Neural cell (in vitro differentiated cells): ENCODE results near the gene ANKRD37. TPM values are rescaled to one million over a fixed set of nuclear protein-coding genes. Genes with fewer than 3 reads are reported as not detected.

Source experiments
- H2AFZ ChIP-seq: fragments of 200-600, 300-800 bp; sonication (generic), shearing (Covaris generic); 2 replicates; pipeline ENCODE4 v1.6.0; 2014; ENCODE audit warnings: low read depth, mild to moderate bottlenecking, antibody characterized with exemption, low read length, moderate library complexity
- H3F3A ChIP-seq: fragments of 200-600 bp; shearing (Covaris generic); 2 replicates; pipeline ENCODE4 v1.6.1; 2016; ENCODE audit warnings: mild to moderate bottlenecking, moderate library complexity, mixed read lengths, antibody characterized with exemption, low read length; ENCODE audit not compliant: insufficient read depth, poor library complexity, severe bottlenecking
- H3K27ac ChIP-seq: fragments of 200-600, 300-800 bp; sonication (generic), shearing (Covaris generic); 2 replicates; pipeline ENCODE4 v1.5.1; 2014; ENCODE audit warnings: mild to moderate bottlenecking, low read length, moderate library complexity
- H3K27me3 ChIP-seq: fragments of 300-800, 200-600 bp; sonication (generic), shearing (Covaris generic); 2 replicates; pipeline ENCODE4 v1.6.0; 2014; ENCODE audit warnings: mild to moderate bottlenecking, low read depth, low read length, moderate library complexity; ENCODE audit not compliant: insufficient read depth
- H3K36me3 ChIP-seq: fragments of 300-800, 200-600 bp; sonication (generic), shearing (Covaris generic); 2 replicates; pipeline ENCODE4 v1.5.1; 2014; ENCODE audit warnings: mild to moderate bottlenecking, antibody characterized with exemption, low read length, moderate library complexity; ENCODE audit not compliant: insufficient read depth
- H3K4me2 ChIP-seq: fragments of 300-800, 200-600 bp; sonication (generic), shearing (Covaris generic); 2 replicates; pipeline ENCODE4 v1.6.0; 2014; ENCODE audit warnings: mild to moderate bottlenecking, low read length
- H3K4me3 ChIP-seq: fragments of 300-800, 200-600 bp; sonication (generic), shearing (Covaris generic); 2 replicates; pipeline ENCODE4 v1.5.1; 2014; ENCODE audit warnings: mild to moderate bottlenecking, low read length, moderate library complexity
- H3K79me2 ChIP-seq: fragments of 200-600 bp; shearing (Covaris generic); replicated peaks from 2 replicates; pipeline ENCODE4 v1.6.0; 2014; ENCODE audit warnings: mild to moderate bottlenecking, low read length, moderate library complexity; ENCODE audit not compliant: insufficient read depth
- H3K9ac ChIP-seq: fragments of 300-800, 200-600 bp; sonication (generic), shearing (Covaris generic); 2 replicates; pipeline ENCODE4 v1.6.1; 2016; ENCODE audit warnings: mild to moderate bottlenecking, low read length, mixed read lengths
- H3K9me2 ChIP-seq: fragments of 200-600 bp; shearing (Covaris generic); 2 replicates; pipeline ENCODE4 v1.6.1; 2016; ENCODE audit warnings: mild to moderate bottlenecking, low read length, mixed read lengths; ENCODE audit not compliant: insufficient read depth
- H3K9me3 ChIP-seq: fragments of 200-600, 300-800 bp; sonication (generic), shearing (Covaris generic); 2 replicates; pipeline ENCODE4 v1.6.1; 2016; ENCODE audit warnings: mild to moderate bottlenecking, mixed run types, low read length, moderate library complexity, mixed read lengths
- H4K20me1 ChIP-seq: fragments of 200-600 bp; shearing (Covaris generic); 2 replicates; pipeline ENCODE4 v1.6.1; 2016; ENCODE audit warnings: mild to moderate bottlenecking, mixed run types; ENCODE audit not compliant: insufficient read depth
- EP300 ChIP-seq: fragments of 450-650 bp; conservative IDR thresholded peaks from 2 replicates; pipeline ENCODE4 v1.6.1; 2014; ENCODE audit warnings: antibody characterized with exemption, mild to moderate bottlenecking, moderate library complexity; ENCODE audit not compliant: poor library complexity, severe bottlenecking
- EZH2 ChIP-seq: fragments of 200-600, 300-800 bp; shearing (Covaris generic), sonication (generic); IDR thresholded peaks from 2 replicates; pipeline ENCODE4 v1.6.1; 2014; ENCODE audit warnings: antibody characterized with exemption, low read length, borderline replicate concordance, mild to moderate bottlenecking; ENCODE audit not compliant: insufficient read depth, poor library complexity, severe bottlenecking
- MXI1 ChIP-seq: fragments of 450-650 bp; conservative IDR thresholded peaks from 2 replicates; pipeline ENCODE4 v1.6.1; 2014; ENCODE audit warnings: antibody characterized with exemption, mild to moderate bottlenecking; ENCODE audit not compliant: poor library complexity, severe bottlenecking
- POLR2AphosphoS5 ChIP-seq: IDR thresholded peaks from 2 replicates; pipeline ENCODE4 v1.6.1; 2012
- RAD21 ChIP-seq: fragments of 450-650 bp; conservative IDR thresholded peaks from 2 replicates; pipeline ENCODE4 v1.6.1; 2014; ENCODE audit warnings: antibody characterized with exemption, mild to moderate bottlenecking, moderate library complexity
- REST ChIP-seq: IDR thresholded peaks from 2 replicates; pipeline ENCODE4 v1.6.1; 2012; ENCODE audit warnings: borderline replicate concordance
- SMC3 ChIP-seq: fragments of 450-650 bp; conservative IDR thresholded peaks from 2 replicates; pipeline ENCODE4 v1.6.1; 2014; ENCODE audit warnings: antibody characterized with exemption, mild to moderate bottlenecking, moderate library complexity; ENCODE audit not compliant: poor library complexity
- TAF1 ChIP-seq: IDR thresholded peaks from 2 replicates; pipeline ENCODE4 v1.6.1; 2012; ENCODE audit warnings: low read depth
- polyA plus RNA-seq: library from polyadenylated mRNA; depleted of rRNA; stranded (reverse); fragments of >200 nt; gene quantifications from 2 replicates; pipeline ENCODE4 v1.2.3, GENCODE V29; 2014
- TF ChIP-seq, protein P1 (sequence below): fragments of 450-650 bp; IDR thresholded peaks from 2 replicates; pipeline ENCODE4 v1.5.1; 2014; ENCODE audit warnings: antibody characterized with exemption, mild to moderate bottlenecking, moderate library complexity; ENCODE audit not compliant: poor library complexity, severe bottlenecking

Gene ANKRD37
- polyA plus RNA-seq, 1 donor from 2014 or later = 2.6 TPM

- H2AFZ ChIP-seq = peak overlapping the region; percentile 65
- H3K9me2 ChIP-seq = no peaks in the 10 kb centered on the region
- H3K79me2 ChIP-seq = no peaks in the 10 kb centered on the region
- H3K9me3 ChIP-seq = no peaks in the 10 kb centered on the region
- H3K4me3 ChIP-seq = peak overlapping the region; percentile 89
- H3K4me2 ChIP-seq = no peak overlapping the region
- no peaks in the 10 kb centered on the region for H3K36me3 ChIP-seq
- H3K27me3 ChIP-seq = no peaks in the 10 kb centered on the region
- TF ChIP-seq, protein P1, sequence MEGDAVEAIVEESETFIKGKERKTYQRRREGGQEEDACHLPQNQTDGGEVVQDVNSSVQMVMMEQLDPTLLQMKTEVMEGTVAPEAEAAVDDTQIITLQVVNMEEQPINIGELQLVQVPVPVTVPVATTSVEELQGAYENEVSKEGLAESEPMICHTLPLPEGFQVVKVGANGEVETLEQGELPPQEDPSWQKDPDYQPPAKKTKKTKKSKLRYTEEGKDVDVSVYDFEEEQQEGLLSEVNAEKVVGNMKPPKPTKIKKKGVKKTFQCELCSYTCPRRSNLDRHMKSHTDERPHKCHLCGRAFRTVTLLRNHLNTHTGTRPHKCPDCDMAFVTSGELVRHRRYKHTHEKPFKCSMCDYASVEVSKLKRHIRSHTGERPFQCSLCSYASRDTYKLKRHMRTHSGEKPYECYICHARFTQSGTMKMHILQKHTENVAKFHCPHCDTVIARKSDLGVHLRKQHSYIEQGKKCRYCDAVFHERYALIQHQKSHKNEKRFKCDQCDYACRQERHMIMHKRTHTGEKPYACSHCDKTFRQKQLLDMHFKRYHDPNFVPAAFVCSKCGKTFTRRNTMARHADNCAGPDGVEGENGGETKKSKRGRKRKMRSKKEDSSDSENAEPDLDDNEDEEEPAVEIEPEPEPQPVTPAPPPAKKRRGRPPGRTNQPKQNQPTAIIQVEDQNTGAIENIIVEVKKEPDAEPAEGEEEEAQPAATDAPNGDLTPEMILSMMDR = peak; percentile 38
- peak; percentile 94 for TF ChIP-seq MXI1
- TF ChIP-seq EZH2 = no peak
- peak; percentile 42 for TF ChIP-seq SMC3
- peak; percentile 64 for TF ChIP-seq POLR2AphosphoS5
- TF ChIP-seq EP300 = no peak
- TF ChIP-seq RAD21 = peak; percentile 48
- peak; percentile 31 for TF ChIP-seq TAF1
- peak; percentile 68 for TF ChIP-seq REST
- H3F3A ChIP-seq = no peaks in the 10 kb centered on the region
- no peak overlapping the region for H3K27ac ChIP-seq
- peak overlapping the region; percentile 62 for H3K9ac ChIP-seq
- no peaks in the 10 kb centered on the region for H4K20me1 ChIP-seq
Measured at GRCh38 chr4:185395956-185396723, 501 bp upstream of the ANKRD37 start.

GRCh38 chr4:185398618-185399017, 2.0 kb downstream of the ANKRD37 start:
- Histone ChIP-seq H3K9ac (no peak overlapping the region), H3K4me3 (no peak overlapping the region), H3K9me2 (no peaks in the 10 kb centered on the region), H3K4me2 (no peak overlapping the region), H3K79me2 (no peaks in the 10 kb centered on the region), H3F3A (no peaks in the 10 kb centered on the region), H3K9me3 (no peaks in the 10 kb centered on the region), H2AFZ (no peak overlapping the region), H4K20me1 (no peaks in the 10 kb centered on the region), H3K36me3 (peaks cover 5% of the 10 kb centered on the region), H3K27me3 (no peaks in the 10 kb centered on the region), H3K27ac (no peak overlapping the region)
- no peak for TF ChIP-seq SMC3
- TF ChIP-seq TAF1 = no peak
